Esophagus muscularis mucosa (tissue), 3 donors: ENCODE results near the gene ARFGAP1.

ENCODE experiments used
- CTCF ChIP-seq, 3 experiments: fragments of 200-600 bp in 2 of 3; fragments of 450-650 bp in 1 of 3; sonication (generic) in 2 of 3; IDR thresholded peaks; one replicate each; pipeline ENCODE4 v1.5.1; 2017 to 2019; ENCODE audit warnings: antibody characterized with exemption in 3 of 3, mild to moderate bottlenecking in 2 of 3, moderate library complexity in 1 of 3
- EP300 ChIP-seq: sonication (generic); formaldehyde crosslinking; IDR thresholded peaks from one replicate; pipeline ENCODE4 v1.6.1; 2017; ENCODE audit warnings: antibody characterized with exemption

DNA sequence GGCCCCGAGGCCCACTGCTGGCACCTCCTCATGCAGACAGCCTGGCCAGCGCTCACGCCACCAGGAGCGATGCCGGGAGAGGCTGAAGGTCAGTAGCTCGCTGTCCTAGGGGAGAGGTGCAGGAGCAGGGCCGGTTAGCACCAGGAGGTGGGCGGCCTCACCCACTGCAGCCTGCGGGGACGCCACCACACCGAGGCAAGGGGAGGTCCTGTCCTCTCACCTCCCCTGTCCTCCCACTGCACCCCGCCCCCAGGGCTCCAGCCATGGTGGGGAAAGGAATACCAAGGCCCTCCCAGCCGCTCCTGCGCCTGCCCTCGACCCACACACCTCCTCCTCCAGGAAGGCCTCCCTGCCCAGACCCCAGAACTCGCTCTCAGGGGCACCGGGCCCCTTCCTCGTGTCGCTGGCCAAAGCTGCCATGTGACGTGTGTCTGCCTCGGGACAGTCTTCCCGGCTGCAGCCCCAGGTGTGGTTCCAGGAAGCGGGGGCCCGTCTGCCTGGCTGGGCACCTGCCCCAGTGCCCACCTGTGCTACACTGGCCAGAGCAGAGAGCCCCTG lies 24.9 kb upstream of the ARFGAP1 start:
- no peak for TF ChIP-seq CTCF (IDR thresholded peaks at IDR 0.05)
- no peak for TF ChIP-seq EP300
